HepG2 (cell line): Measurements from ENCODE around the gene KPNA3. TPM values are rescaled to one million over a fixed set of nuclear protein-coding genes. Genes with fewer than 3 reads are reported as not detected.

Source experiments
- BRF2 ChIP-seq: sonication (generic); formaldehyde crosslinking; IDR thresholded peaks from 2 replicates; pipeline ENCODE4 v1.8.1; 2022; ENCODE audit warnings: mild to moderate bottlenecking, missing genetic modification reagents
- CHCHD3 ChIP-seq: sonication (generic); formaldehyde crosslinking; IDR thresholded peaks from 2 replicates; pipeline ENCODE4 v1.8.0; 2022; ENCODE audit warnings: mild to moderate bottlenecking, missing genetic modification reagents, moderate library complexity
- JDP2 ChIP-seq: sonication (generic); formaldehyde crosslinking; IDR thresholded peaks from 2 replicates; pipeline ENCODE4 v1.8.1; 2022; ENCODE audit warnings: missing genetic modification reagents, borderline replicate concordance
- LRRFIP1 ChIP-seq: sonication (generic); formaldehyde crosslinking; conservative IDR thresholded peaks from 2 replicates; pipeline ENCODE4 v1.4.0; 2020; ENCODE audit warnings: missing genetic modification reagents
- MAFG ChIP-seq: sonication (generic); formaldehyde crosslinking; IDR thresholded peaks from 2 replicates; pipeline ENCODE4 v1.5.1; 2020; ENCODE audit warnings: mild to moderate bottlenecking, missing genetic modification reagents
- NR0B2 ChIP-seq: sonication (generic); formaldehyde crosslinking; IDR thresholded peaks from 2 replicates; pipeline ENCODE4 v1.4.0; 2020; ENCODE audit warnings: mild to moderate bottlenecking, missing genetic modification reagents
- PBX3 ChIP-seq: sonication (generic); formaldehyde crosslinking; IDR thresholded peaks from 2 replicates; pipeline ENCODE4 v1.8.1; 2023; ENCODE audit warnings: missing genetic modification reagents, inconsistent platforms, borderline replicate concordance
- PHF8 ChIP-seq: sonication (generic); formaldehyde crosslinking; IDR thresholded peaks from 2 replicates; pipeline ENCODE4 v1.5.0; 2020; ENCODE audit warnings: missing genetic modification reagents
- SIX4 ChIP-seq: sonication (generic); formaldehyde crosslinking; IDR thresholded peaks from 2 replicates; pipeline ENCODE4 v1.4.0; 2020; ENCODE audit warnings: missing genetic modification reagents
- THAP9 ChIP-seq: sonication (generic); formaldehyde crosslinking; IDR thresholded peaks from 2 replicates; pipeline ENCODE4; 2020; ENCODE audit warnings: missing genetic modification reagents, mild to moderate bottlenecking, borderline replicate concordance
- ZHX1 ChIP-seq: sonication (generic); formaldehyde crosslinking; IDR thresholded peaks from 2 replicates; pipeline ENCODE4 v1.8.1; 2022; ENCODE audit warnings: low read depth, mild to moderate bottlenecking, missing genetic modification reagents
- ZMAT5 ChIP-seq: sonication (generic); formaldehyde crosslinking; IDR thresholded peaks from 2 replicates; pipeline ENCODE4 v1.5.0; 2020; ENCODE audit warnings: mild to moderate bottlenecking, low read depth, missing genetic modification reagents, borderline replicate concordance
- ZNF333 ChIP-seq: sonication (generic); formaldehyde crosslinking; IDR thresholded peaks from 2 replicates; pipeline ENCODE4 v1.4.0; 2020; ENCODE audit warnings: mild to moderate bottlenecking, missing genetic modification reagents, borderline replicate concordance
- ZNF784 ChIP-seq: sonication (generic); formaldehyde crosslinking; IDR thresholded peaks from 2 replicates; pipeline ENCODE4 v1.5.1; 2020; ENCODE audit warnings: missing genetic modification reagents, mild to moderate bottlenecking, borderline replicate concordance
- polyA plus RNA-seq, 8 experiments: library from polyadenylated mRNA; depleted of rRNA in 3 of 8; stranded (reverse) in 7 of 8; unstranded in 1 of 8; fragments of >200 nt; fragmentation: Illumina TruSeq in 4 of 8; extraction: Trizol in 4 of 8; gene quantifications; 2 replicates each; pipeline versions ENCODE4 v1.2.1 to v1.2.3, GENCODE V29; 2011 to 2016; ENCODE audit warnings: low read depth in 4 of 8, missing spikeins in 1 of 8, mixed read lengths in 1 of 8; ENCODE audit not compliant: insufficient read depth in 1 of 8
- total RNA-seq, 5 experiments: library from RNA; depleted of rRNA; stranded (reverse); fragments of >200 nt; fragmentation: Illumina TruSeq; extraction: Trizol; gene quantifications; 2 replicates each; pipeline ENCODE4 v1.2.3, GENCODE V29; 2016; ENCODE audit warnings: low read depth in 1 of 5

The KPNA3 gene
- total and polyA plus RNA-seq, 2 of the 13 experiments (the other 11 are each of a cell fraction or from before 2014, with no cell fraction given): 13.0 to 28.9 TPM

GRCh38 chr13:49792550-49793324 is at the start of gene KPNA3 (continued):
- 0 out of 2 replicates have a peak, but pooled peaks have one; percentile 73 for TF ChIP-seq PBX3
- peak; percentile 44; the same call in 1 of the 2 replicates for TF ChIP-seq ZHX1
- TF ChIP-seq PHF8 (CRISPR knock-in tag): peak; percentile 81
- TF ChIP-seq JDP2: no peak
- TF ChIP-seq MAFG (CRISPR knock-in tag): no peak
- no peak; the same call in 1 of the 2 replicates for TF ChIP-seq LRRFIP1 (CRISPR knock-in tag)
- no peak for TF ChIP-seq ZMAT5
- no peak; the same call in 1 of the 2 replicates for TF ChIP-seq THAP9
- TF ChIP-seq ZNF333 (CRISPR knock-in tag): no peak
- peak; percentile 87; the same call in 1 of the 2 replicates for TF ChIP-seq NR0B2 (CRISPR knock-in tag)
- TF ChIP-seq CHCHD3 (CRISPR knock-in tag): no peak
- TF ChIP-seq SIX4 (CRISPR knock-in tag): no peak
- no peak; the same call in 1 of the 2 replicates for TF ChIP-seq ZNF784 (CRISPR knock-in tag)
- no peak for TF ChIP-seq BRF2 (CRISPR knock-in tag)
